PC-9 (cell line): ENCODE measurements around the gene ENDOV.

Experiments
- CTCF ChIP-seq: fragments of 200-600 bp; sonication (generic); conservative IDR thresholded peaks from 2 replicates; pipeline ENCODE4 v1.6.1; 2017; ENCODE audit warnings: mixed run types, antibody characterized with exemption, mild to moderate bottlenecking, moderate library complexity
- EZH2 ChIP-seq: fragments of 200-600 bp; sonication (generic); IDR thresholded peaks from 2 replicates; pipeline ENCODE4 v1.8.0; 2017; ENCODE audit warnings: antibody characterized with exemption, low read depth

GRCh38 chr17:80474961-80475909, 60.3 kb downstream of the ENDOV start:
- TF ChIP-seq CTCF (no peak), EZH2 (peak; percentile 12; the same call in 1 of the 2 replicates)
